NCI-H446 treated with DMSO at 0.1 percent for 48 hours (cell line): ENCODE measurements around the gene AIFM3.
"Not testable (repeated sequence)": the region's sequence is repeated elsewhere in the genome, so short reads cannot be mapped to it uniquely, and the experiment has no call there.

ENCODE experiments used
- DNase-seq: peaks from one replicate; lab custom pipeline; 2025; lab: John Stamatoyannopoulos, UW

Gene AIFM3

GRCh38 chr22:20942203-20942902 is 24.7 kb upstream of the AIFM3 start:
- DNase-seq = not testable (repeated sequence)

GRCh38 chr22:20943104-20943933 is 23.7 kb upstream of the AIFM3 start:
- no peak for DNase-seq

DNA sequence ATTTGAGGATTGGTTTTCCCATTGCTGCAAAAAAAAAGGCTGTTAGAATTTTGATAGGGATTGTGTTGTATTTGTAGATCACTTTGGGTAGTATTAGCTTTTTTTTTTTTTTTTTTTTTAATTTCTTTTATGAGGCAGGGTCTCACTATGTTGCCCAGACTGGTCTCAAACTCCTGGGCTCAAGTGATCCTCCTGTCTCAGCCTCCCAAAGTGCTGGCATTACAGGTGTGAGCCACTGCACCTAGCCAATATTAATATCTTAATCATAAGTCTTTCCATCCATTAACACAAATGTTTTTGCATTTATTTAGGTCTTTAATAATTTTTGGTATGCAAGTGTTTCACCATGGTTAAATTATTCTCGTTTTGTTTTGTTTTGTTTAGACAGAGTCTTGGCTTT is 23.0 kb upstream of the AIFM3 start:
- DNase-seq = no peak

GRCh38 chr22:20945578-20945934 is 21.5 kb upstream of the AIFM3 start:
- DNase-seq = no peak

- DNase-seq = no peak
Measured at GRCh38 chr22:20946080-20946986, 20.7 kb upstream of the AIFM3 start.

GRCh38 chr22:20946991-20947390 is 20.1 kb upstream of the AIFM3 start:
- no peak for DNase-seq

DNA sequence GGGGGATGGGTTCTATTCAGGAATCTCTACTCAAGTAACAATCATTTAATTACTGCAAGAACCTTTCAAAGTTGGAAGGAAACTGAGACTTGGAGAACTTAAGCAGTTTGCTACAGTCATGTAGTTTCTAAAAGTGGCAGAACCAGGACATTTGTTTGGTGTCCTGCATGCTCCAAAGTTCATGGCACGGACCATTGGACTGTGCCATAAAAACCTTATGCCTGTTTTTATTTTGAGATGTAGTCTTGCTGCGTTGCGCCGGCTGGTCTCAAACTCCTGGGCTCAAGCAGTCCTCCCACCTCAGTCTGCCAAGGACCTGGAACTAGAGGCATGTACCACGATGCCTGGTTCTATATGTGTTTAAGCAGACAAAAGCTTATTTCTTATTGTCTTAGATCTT is 18.6 kb upstream of the AIFM3 start:
- no peak for DNase-seq

DNA sequence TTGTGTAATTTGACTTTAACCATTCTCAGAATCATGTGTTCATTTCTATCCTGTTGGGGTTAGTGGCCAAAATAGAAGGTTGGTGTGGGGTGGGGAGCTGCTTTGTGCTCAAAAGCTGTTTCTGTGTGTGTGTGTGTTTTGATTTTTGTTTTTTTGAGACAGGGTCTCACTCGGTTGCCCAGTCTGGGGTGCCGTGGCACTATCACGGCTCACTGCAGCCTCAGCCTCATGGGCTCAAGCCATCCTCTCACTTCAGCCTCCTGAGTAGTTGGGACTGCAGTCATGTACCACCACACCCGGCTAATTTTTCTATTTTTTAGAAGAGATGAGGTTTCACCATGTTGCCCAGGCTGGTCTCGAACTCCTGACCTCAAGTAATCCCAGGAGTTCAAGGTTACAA is 18.1 kb upstream of the AIFM3 start:
- DNase-seq = no peak

DNA sequence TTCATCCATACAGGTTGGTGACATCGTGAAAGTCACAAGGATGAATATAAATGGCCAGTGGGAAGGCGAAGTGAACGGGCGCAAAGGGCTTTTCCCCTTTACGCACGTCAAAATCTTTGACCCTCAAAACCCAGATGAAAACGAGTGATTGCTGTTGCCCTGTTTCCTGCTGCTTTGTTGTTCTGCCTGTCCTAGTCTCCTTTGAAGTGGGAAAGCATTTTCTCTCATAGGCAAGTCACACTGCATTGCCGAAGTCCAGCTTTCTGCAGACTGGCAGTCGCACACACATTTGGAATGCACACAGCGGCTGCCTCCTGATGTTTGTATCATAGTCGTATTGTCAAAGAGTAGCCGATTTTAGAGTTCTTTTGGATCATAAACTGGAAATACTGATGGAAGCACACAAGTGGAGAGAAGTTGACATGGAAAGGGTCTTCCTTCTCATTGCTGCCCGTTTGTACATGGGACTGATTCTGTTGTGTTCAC is 17.3 kb upstream of the AIFM3 start:
- no peak for DNase-seq

DNA sequence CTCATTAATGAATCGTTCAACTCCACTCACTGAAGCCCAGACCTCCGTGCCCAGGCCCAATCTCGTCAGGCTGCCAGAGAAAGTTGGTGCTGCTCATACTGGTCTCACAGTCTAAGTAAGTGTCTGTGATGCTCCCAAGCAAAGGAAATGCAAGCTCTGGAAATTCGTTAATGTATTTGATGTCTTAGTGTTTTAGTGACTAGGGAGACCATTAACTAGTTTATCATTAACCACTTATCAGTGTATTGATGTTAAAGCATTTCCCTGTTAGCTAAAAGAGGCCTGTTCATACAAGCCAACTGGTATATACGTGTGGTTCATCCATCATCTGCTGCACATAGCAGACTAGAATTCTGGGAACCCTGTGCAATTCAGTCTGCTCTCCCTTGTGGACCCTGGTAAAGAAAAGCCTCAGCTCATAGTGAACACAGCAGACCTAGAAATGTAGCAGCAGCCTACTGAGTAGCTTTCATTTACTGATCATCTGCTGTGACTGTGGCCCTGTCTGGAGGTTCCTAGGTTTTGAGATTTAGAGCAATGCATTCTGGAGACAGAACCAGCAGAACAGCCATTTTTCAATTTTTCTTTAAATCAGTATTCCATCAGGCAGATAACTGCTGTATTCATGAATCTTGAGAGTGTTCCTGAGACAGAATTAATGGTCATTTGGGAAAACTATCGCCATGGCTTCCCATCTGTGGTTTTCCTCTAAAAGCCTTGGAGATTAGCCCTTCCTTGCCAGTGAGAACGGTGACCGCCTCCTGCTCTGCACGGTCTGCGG is 15.7 kb upstream of the AIFM3 start:
- DNase-seq = no peak

DNA sequence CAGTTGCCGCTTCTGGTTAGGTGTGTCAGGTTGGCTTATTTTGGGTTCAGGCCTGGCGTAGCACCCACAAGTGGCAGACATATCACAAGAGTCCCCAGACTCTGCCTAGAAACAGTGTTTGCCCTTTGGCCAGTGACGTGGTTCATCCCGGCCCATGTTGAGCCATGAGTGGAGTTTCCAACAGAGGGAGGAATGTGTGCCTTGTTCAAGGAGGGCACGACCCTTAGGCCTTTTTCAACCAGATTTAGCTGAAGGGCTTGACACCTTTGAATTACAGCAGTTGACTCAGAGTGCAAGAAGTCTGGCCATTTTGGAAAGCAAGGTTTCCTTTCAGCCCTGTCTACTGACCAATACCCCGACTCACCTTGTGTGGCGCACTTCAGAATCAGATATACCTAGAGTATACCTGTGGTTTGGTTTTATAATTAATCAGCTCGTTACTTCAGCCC is 15.1 kb upstream of the AIFM3 start:
- no peak for DNase-seq

GRCh38 chr22:20952544-20953341 is 14.3 kb upstream of the AIFM3 start:
- DNase-seq = no peak

GRCh38 chr22:20953342-20953608 is 13.8 kb upstream of the AIFM3 start:
- no peak for DNase-seq

- no peak for DNase-seq
Measured at GRCh38 chr22:20953668-20954500, 13.2 kb upstream of the AIFM3 start.

DNA sequence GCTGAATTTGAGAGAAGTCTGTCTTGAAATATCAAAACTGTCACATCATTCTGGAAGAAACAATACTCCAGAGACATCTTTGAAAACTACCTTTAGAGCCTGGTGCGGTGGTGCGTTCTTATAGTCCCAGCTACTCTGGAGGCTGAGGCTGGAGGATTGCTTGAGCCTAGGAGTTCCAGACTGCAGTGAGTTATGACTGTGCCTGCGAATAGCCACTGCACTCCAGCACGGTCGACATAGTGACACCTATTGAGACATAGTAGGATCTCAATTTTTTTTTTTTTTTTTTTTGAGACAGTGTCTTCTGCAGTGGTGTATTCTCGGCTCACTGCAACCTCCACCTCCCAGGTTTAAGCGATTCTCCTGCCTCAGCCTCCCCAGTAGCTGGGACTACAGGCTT is 11.5 kb upstream of the AIFM3 start:
- DNase-seq = no peak

DNA sequence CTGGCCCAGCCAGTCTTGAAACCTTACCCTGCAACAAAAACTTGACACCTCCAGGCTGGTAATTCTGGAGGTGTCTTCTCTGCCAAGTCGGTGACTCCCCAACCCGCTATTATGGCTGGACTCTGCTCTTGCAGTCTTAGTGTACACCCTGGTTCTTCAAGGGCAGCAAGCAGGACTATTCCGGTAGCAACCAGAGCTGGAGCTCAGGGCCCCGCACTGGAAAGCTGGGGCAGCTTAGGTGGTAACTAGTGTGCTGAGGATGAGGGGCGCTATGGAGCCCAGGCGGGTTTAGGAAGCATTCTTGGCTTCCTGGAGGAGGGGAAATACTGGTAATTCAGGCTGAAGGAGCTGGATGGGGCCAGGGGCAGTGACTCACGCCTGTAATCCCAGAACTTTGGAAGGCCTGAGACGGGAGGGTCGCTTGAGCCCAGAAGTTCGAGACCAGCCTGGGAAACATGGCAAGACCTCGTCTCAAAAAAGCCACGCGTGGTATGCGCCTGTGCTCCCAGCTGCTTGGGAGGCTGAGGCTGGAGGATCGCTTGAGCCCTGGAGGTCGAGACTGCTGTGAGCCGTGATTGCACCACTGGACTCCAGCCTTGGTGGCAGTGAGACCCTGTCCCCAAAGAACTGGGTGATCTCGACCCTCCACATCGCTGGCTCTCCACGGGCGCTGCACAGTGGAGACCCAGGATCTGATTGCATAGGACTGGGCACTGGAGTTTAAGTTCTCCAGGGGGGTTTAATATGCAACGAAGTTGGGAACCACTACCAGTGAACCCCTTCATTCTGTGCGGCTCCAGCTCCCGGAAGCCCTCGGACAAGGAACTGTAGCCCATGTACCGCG is 10.6 kb upstream of the AIFM3 start:
- DNase-seq = no peak

- DNase-seq = no peak
Measured at GRCh38 chr22:20957102-20957682, 9.9 kb upstream of the AIFM3 start.

DNA sequence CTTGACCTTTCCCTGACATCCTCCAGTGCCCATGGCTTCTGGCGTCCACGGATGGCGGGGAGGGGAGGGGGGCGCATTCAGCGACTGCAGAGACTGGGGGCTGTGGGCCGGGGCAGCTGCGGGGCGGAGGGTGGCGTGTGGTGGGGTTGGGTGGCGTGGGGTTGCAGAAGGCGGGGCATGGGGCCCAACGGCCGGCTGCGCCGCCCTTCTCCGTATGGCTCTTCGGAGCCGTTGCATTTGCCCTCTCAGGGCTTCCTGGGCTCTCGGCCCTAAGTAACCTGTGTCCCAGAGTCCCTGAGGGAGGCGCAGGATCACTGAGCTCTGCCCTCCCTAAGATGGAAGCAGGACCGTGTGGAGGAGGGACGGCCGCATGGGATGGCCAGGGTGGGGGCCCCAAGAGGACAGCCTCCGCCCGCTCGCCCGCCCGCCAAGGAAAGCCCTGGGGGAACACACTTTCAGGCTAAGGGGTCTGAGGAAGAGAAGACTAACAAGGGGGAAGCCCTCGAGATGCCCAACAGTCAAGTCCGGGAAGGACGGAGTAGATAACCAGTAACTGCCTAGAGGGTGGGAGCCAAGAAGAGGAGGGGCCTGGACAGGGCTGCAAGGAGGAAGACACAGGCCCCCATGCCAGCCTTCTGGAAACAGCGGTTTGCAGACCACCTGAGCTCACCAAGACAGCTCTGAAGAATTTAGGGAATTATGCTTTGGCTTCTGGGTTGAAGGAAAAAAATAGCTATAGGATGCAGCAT is 9.2 kb upstream of the AIFM3 start:
- DNase-seq = no peak
